GM23338 (cell line): Measurements from ENCODE around the gene ZNF804B. TPM values are rescaled to one million over a fixed set of nuclear protein-coding genes. Genes with fewer than 3 reads are reported as not detected.

ENCODE experiments used
- ATAC-seq: fragments of 200-7000 bp; cut with Tn5 transposase; 3 replicates; pipeline ENCODE4 v1.9.1; 2020
- DNase-seq: peaks from one replicate; pipeline ENCODE4 v3.0.0-alpha.2; 2015; ENCODE audit warnings: low spot score
- H2AFZ ChIP-seq: fragments of 200-600 bp; sonication (generic); 2 replicates; pipeline ENCODE4 v1.8.0; 2016; ENCODE audit warnings: antibody characterized with exemption, mild to moderate bottlenecking, moderate library complexity
- H3F3A ChIP-seq: fragments of 200-600 bp; sonication (generic); replicated peaks from 2 replicates; pipeline ENCODE4 v1.8.0; 2017; ENCODE audit warnings: antibody characterized with exemption, mixed run types, low read depth
- H3K27ac ChIP-seq: fragments of 200-600 bp; sonication (generic); 2 replicates; pipeline ENCODE4 v1.6.1; 2016; ENCODE audit warnings: low read depth
- H3K27me3 ChIP-seq: fragments of 200-600 bp; sonication (generic); 2 replicates; pipeline ENCODE4 v1.8.0; 2016; ENCODE audit warnings: mild to moderate bottlenecking, mixed run types, moderate library complexity; ENCODE audit not compliant: insufficient read depth
- H3K36me3 ChIP-seq: fragments of 200-600 bp; sonication (generic); 2 replicates; pipeline ENCODE4 v1.8.0; 2016; ENCODE audit warnings: mild to moderate bottlenecking; ENCODE audit not compliant: insufficient read depth
- H3K4me1 ChIP-seq: fragments of 200-600 bp; sonication (generic); 2 replicates; pipeline ENCODE4 v1.8.0; 2016; ENCODE audit warnings: mild to moderate bottlenecking, moderate library complexity; ENCODE audit not compliant: insufficient read depth
- H3K4me2 ChIP-seq: fragments of 200-600 bp; sonication (generic); 2 replicates; pipeline ENCODE4 v1.7.1; 2017; ENCODE audit warnings: mixed run types
- H3K4me3 ChIP-seq: fragments of 200-600 bp; sonication (generic); 2 replicates; pipeline ENCODE4 v1.6.1; 2016; ENCODE audit warnings: mixed run types
- H3K79me2 ChIP-seq: fragments of 200-600 bp; sonication (generic); replicated peaks from 2 replicates; pipeline ENCODE4 v1.8.0; 2017; ENCODE audit warnings: mild to moderate bottlenecking; ENCODE audit not compliant: insufficient read depth
- H3K9me2 ChIP-seq: fragments of 200-600 bp; sonication (generic); 2 replicates; pipeline ENCODE4 v1.8.0; 2017; ENCODE audit not compliant: insufficient read depth
- H4K20me1 ChIP-seq: fragments of 200-600 bp; sonication (generic); replicated peaks from 2 replicates; pipeline ENCODE4 v1.8.0; 2017; ENCODE audit warnings: mild to moderate bottlenecking; ENCODE audit not compliant: insufficient read depth
- H3K27ac Mint-ChIP-seq: 2 replicates; pipeline ENCODE4 v1.8.0; 2020; ENCODE audit warnings: inconsistent platforms, mild to moderate bottlenecking, moderate library complexity, mixed read lengths
- H3K27me3 Mint-ChIP-seq: 3 replicates; pipeline ENCODE4 v1.8.0; 2022; ENCODE audit warnings: low read depth, mild to moderate bottlenecking, moderate library complexity, mixed read lengths, inconsistent platforms; ENCODE audit not compliant: insufficient read depth, poor library complexity
- H3K36me3 Mint-ChIP-seq: 3 replicates; pipeline ENCODE4 v1.8.0; 2021; ENCODE audit warnings: low read depth, mild to moderate bottlenecking, inconsistent platforms, moderate library complexity, mixed read lengths
- H3K4me1 Mint-ChIP-seq: 3 replicates; pipeline ENCODE4 v1.8.0; 2020; ENCODE audit warnings: mild to moderate bottlenecking, inconsistent platforms, mixed read lengths
- H3K4me3 Mint-ChIP-seq: 3 replicates; pipeline ENCODE4 v1.8.0; 2021; ENCODE audit warnings: moderate library complexity, mild to moderate bottlenecking, inconsistent platforms, mixed read lengths
- H3K9me3 Mint-ChIP-seq: 3 replicates; pipeline ENCODE4 v1.8.0; 2020; ENCODE audit warnings: moderate library complexity, mild to moderate bottlenecking, inconsistent platforms, mixed read lengths
- CTCF ChIP-seq, 2 experiments: fragments of 200-600 bp in 1 of 2; sonication (generic) in 1 of 2; conservative IDR thresholded peaks; 2 replicates each; pipeline versions ENCODE4 v1.5.1 to v1.6.1; 2016 to 2017; ENCODE audit warnings: antibody characterized with exemption in 2 of 2, low read depth in 2 of 2, mild to moderate bottlenecking in 2 of 2, moderate library complexity in 1 of 2
- ETS1 ChIP-seq: IDR thresholded peaks from 2 replicates; pipeline ENCODE4 v1.6.1; 2016; ENCODE audit warnings: antibody characterized with exemption
- EZH2 ChIP-seq: fragments of 200-600 bp; sonication (generic); IDR thresholded peaks from one replicate; pipeline ENCODE4 v1.8.0; 2017; ENCODE audit warnings: antibody characterized with exemption, mild to moderate bottlenecking, low read depth; ENCODE audit not compliant: unreplicated experiment
- NANOG ChIP-seq: IDR thresholded peaks from 2 replicates; pipeline ENCODE4 v1.6.1; 2016; ENCODE audit warnings: antibody characterized with exemption, borderline replicate concordance
- REST ChIP-seq: IDR thresholded peaks from one replicate; pipeline ENCODE4 v1.6.1; 2018; ENCODE audit warnings: antibody characterized with exemption; ENCODE audit not compliant: unreplicated experiment
- STAT1 ChIP-seq: IDR thresholded peaks from one replicate; pipeline ENCODE4 v1.6.1; 2016; ENCODE audit warnings: antibody characterized with exemption; ENCODE audit not compliant: unreplicated experiment
- ZNF114 ChIP-seq: fragments of 250-450 bp; sonication (Bioruptor Pico); IDR thresholded peaks from 2 replicates; pipeline ENCODE4 v1.5.0; 2020; ENCODE audit warnings: mild to moderate bottlenecking, moderate library complexity
- ZNF462 ChIP-seq: fragments of 250-450 bp; sonication (Bioruptor Pico); IDR thresholded peaks from 2 replicates; pipeline ENCODE4 v1.5.0; 2020; ENCODE audit warnings: mild to moderate bottlenecking, moderate library complexity
- polyA plus RNA-seq: library from polyadenylated mRNA; unstranded; fragments of >200 nt; fragmentation: Nextera tagmentation; extraction: Ambion mirVana; gene quantifications from 2 replicates; pipeline ENCODE4 v1.2.1, GENCODE V29; 2016
- total RNA-seq: library from RNA; depleted of rRNA; stranded (reverse); fragments of >200 nt; shearing (Covaris generic); gene quantifications from 2 replicates; pipeline ENCODE4 v1.2.3, GENCODE V29; 2014

Gene ZNF804B
- total and polyA plus RNA-seq, 2 experiments from 2014 or later: not detected

DNA sequence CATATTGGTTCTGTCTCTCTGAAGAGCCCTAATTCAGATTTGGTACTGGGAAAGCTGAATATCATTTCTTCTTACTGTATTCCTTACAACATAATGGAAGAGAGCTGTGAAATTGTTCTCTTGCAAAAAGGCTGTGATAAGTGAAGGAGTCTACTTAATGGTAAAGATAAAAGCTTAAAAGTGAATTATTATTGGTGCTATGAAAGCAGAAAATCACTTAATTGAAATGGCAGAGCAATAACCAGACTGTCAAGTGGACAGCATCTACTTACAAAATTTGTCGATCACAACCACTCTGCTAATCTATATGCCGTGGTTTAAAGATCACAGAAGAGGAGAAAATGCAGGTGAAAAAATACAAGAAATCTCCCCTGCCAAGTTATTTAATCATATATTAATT lies 300.7 kb downstream of the ZNF804B start:
- H3K79me2 ChIP-seq: no peaks in the 10 kb centered on the region
- no peaks in the 10 kb centered on the region for H3K36me3 ChIP-seq
- H3K4me2 ChIP-seq: no peak overlapping the region
- H3K9me3 Mint-ChIP-seq: no peaks in the 10 kb centered on the region
- no peak overlapping the region for H3K27ac Mint-ChIP-seq
- no peak overlapping the region for H3K27ac ChIP-seq
- ATAC-seq (no peak), DNase-seq (no peak)
- no peaks in the 10 kb centered on the region for H4K20me1 ChIP-seq
- H3K4me3 Mint-ChIP-seq: no peak overlapping the region
- no peaks in the 10 kb centered on the region for H3K27me3 ChIP-seq
- H3K9me2 ChIP-seq: peaks cover 8% of the 10 kb centered on the region
- no peaks in the 10 kb centered on the region for H3K4me1 Mint-ChIP-seq
- H3K36me3 Mint-ChIP-seq: no peaks in the 10 kb centered on the region
- H3K27me3 Mint-ChIP-seq: peaks cover under 1% of the 10 kb centered on the region
- H3K4me1 ChIP-seq: no peaks in the 10 kb centered on the region
- no peaks in the 10 kb centered on the region for H3F3A ChIP-seq
- no peak overlapping the region for H3K4me3 ChIP-seq
- no peak overlapping the region for H2AFZ ChIP-seq
- no peak for TF ChIP-seq ZNF462 (CRISPR knock-in tag)
- no peak for TF ChIP-seq STAT1
- no peak for TF ChIP-seq NANOG
- TF ChIP-seq REST: no peak
- TF ChIP-seq ETS1: no peak
- no peak for TF ChIP-seq CTCF (conservative IDR thresholded peaks at IDR 0.05; ENCODE audit: low read depth in 2 of 2)
- no peak for TF ChIP-seq EZH2
- no peak for TF ChIP-seq ZNF114
